Hematopoietic multipotent progenitor cell treated with erythropoietin and hydrocortisone succinate and interleukin-3 and kit ligand, for 8 days (in vitro differentiated cells): ENCODE results near the gene PAM.

Experiments
- DNase-seq: peaks from one replicate; pipeline ENCODE4 v3.0.0-alpha.2; 2015

Gene PAM

DNA sequence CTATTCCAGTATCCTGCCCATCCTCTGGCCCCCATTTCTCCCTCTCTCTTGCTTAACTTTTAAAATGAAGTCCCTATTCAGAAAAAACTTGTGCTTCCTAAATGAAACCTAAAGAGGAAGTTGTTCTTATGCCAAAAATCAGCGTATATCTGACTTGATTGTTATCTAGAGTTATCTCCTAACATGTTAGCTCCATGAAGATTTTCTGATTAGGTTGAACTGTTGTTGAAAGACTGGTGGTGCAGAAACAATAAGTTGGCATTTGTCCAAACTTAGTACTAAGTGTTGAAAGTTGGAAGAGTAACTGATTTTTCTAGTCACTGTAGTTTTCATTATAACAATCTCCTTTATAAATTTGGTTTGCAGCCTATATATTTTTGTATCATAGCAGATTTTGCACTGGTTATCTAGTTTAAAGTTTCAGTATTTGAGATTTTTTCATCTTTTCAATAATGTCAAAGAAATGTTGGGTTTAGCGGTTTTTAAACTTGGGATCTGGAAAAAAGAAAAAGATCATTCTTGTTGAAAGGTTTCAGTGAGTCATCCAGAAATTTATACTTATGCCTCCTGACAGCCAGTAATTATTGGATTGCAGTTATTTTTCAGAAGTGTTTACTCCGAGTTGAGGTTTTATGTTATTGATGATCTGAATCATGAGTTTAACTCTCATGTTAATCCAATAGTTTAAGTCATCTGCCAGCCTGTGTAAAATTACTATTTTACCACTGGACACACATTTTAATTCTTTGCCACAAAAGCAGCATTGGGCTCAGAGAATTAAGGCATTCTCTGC is 60.6 kb downstream of the PAM start:
- DNase-seq, result peak; percentile 8

DNA sequence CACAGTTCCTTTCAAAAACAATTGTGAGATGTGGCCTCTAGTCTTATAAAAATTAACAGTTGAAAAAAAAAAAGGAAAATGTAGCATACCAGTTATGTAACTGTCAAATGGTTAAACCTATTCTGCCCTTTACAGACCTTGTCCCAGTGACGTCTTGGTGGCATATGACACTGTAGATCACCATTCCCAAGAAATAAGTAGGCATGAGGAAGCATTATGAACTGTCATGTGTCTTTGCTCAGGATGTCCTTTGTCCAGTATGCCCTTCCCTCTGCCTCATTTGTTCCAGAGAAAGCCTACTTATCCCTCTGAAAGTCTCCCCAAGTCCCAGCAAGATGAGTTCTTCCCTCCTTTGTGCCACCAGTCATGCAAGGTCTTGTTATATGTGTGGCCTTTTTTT is 63.2 kb downstream of the PAM start:
- no peak for DNase-seq

DNA sequence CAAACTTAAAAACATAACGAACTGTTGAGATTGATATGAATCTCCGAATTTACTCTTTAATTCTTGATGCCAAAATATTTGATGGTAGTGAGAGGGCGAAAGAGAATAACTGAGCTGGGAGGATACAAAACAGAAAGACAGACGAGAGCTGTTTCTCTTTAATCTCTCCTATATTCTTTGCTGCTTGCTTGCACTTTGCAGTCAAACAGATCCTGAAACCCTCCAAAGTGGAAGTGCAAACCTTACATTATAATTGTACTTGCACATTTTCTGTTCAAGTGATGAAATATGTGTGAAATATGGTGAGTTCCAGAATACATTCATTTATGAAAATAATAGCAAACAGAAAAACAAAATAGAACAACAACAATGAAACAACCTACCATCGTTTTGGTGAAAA is 63.8 kb downstream of the PAM start:
- no peak for DNase-seq

DNA sequence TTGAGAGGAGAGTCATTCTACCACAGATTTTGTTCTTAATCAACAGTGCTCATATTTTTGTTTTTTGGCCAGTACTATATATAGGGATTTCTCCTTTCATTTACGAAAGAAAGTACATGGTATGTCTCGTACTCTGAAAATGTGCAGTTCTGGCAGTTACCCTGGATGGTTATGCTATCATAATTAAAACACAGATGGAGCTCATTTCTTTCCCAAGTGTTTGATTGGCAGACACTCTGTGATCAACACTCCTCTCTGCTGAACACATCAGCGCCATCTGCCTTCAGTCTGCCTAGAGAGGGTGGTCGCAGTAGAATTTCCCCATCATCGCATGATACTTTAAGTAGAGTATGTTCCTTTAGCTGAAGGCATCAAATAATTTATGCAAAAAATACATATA is 64.5 kb downstream of the PAM start:
- DNase-seq, result no peak

DNA sequence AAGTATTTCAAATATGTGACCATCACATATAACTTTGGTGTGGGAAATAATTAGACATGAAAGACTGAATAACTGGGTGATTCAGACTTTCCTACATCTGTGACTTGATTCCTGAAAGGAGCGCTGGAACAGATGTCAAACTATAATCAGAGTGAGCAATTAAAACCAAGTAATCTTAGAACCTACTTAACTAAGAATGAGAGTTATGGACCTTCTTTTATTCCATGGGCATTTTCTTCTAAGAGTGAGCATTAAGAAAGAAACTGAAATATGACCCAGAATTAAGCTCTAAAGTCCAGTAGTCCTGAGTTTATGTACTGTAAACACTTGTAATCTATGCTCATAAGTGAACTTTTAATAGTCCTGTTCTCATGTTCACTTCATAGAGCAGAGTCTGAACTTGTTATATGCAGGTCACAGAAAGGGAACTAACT is 68.4 kb downstream of the PAM start:
- DNase-seq, result no peak

DNA sequence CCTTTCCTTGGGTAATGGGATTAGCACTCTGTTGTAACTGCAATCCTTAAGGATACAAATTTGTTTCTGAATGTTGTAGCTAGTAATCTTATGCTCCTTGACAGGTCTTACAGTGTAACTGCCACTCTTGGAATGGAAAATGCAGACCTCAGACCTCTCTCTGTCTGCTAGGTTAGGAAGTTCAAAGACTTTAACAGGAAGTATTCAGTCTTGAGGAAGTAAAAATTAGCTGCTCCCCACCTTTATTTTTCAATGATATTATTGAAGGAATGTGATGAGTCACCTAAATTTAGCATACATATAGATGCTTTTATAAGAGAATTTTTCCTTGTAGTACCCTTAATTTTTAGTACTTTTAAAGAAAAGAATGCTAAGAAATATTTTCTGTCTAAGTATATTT is 71.5 kb downstream of the PAM start:
- DNase-seq, result no peak

DNA sequence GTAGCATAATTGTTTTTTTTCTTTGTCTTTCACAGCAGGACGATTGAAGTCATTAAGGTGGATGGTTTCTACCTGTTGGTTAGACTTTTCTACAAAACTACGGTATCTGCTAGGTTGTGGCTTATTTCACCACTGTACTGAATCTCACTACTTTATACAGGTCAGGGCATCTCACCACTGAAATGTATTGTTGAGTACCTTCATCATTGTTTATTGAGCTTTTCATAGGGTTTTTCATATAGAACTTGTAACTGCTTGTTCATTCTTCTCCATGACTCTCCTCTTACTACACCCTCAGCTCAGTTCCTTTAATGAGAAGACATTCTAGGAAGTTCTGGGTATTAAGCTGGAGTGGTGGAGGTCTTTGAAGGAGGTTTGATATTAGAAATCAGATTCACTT is 75.1 kb downstream of the PAM start:
- no peak for DNase-seq

DNA sequence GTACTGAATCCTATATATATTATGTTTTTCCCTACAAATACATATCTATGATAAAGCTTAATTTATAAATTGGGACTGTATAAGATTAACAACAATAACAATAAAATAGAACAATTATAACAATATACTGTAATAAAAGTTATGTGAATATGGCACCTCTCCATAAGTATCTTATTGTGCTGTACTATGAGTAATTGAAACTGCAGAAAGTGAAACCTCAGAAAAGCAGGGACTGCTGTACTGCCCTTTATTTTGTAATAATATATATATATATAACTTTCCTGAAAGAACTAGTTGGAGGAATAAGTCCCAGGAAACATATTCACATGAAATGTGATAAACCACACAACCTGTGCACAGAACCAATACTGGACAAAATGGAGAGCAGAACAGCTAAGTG is 77.3 kb downstream of the PAM start:
- no peak for DNase-seq

DNA sequence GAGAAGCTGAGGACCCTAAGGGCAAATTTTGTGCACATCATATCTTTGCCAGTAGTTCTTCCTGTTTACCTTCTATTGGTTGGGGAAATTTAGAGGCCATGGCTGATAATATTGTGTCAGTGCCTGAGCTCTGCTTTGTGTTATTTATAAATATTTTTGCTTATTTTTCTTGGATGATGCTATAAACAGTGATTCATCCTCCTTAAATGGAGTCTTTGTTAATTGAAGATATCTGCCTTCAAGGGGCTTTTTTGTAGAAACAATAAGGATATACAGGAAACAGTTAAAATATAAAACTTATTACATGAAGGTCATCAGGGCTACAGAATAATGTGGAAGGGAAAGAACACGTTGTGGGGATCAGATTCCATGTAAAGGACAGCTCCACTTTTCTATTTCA is 78.0 kb downstream of the PAM start:
- no peak for DNase-seq

DNA sequence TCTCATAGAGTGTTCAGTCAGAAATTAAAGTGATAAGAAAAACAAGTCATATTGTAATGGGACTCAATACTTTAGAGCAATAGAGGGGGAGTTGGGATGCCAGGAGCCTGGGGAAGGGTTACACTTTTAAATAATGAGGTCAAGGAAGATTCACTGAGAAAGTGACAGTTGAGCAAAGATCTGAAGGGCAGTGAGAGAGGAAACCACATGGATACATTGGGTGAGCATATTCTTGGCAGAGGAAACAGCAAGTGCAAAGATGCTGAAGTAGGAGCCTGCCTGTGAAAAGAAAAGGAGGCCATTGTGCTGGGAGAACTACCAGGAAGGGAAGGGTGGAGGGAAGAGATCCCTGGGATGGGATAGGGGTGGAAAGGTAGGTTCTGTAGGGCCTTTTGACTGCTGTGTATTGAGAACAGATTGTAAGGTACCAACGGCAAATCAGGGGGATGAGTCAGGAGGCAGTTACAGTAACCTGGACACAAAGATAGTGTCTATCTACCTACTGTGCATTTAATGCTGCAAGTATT is 79.4 kb downstream of the PAM start:
- no peak for DNase-seq

DNA sequence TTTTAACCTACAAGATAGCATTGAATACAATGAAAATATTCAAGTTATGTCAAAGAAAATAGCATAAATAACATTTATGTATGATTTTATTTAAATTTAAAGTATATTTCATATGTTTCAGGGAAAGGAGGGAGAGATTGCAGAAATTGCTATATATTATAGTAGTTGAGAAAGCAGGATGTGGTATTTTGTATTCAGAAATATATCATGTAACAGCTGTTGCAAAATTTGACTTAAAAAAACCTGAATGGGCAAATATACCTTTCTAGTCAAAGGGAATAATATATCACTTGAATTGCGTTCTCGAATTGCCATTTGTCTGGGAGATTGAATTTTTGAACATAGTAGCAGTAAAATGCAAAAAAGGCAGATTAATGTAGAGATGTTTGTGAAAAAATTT is 80.6 kb downstream of the PAM start:
- no peak for DNase-seq

DNA sequence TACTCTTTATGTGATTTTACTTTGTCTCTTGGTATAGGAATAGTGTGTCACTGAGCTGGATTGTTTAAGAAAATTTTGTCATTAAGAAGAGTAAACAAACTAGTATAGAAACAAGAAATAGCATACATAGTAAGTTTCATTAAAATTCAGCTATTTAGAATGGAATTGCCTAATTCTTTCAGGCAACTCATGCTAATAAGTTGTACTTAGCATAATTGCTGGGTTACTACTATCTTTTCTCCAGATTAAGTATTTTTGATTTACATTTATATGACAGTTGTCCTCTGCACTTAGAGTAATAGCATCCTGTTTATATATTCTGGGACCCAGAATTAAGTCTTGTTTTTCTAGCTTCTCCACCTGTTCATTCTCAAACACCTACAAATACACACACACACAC is 85.9 kb downstream of the PAM start:
- no peak for DNase-seq

DNA sequence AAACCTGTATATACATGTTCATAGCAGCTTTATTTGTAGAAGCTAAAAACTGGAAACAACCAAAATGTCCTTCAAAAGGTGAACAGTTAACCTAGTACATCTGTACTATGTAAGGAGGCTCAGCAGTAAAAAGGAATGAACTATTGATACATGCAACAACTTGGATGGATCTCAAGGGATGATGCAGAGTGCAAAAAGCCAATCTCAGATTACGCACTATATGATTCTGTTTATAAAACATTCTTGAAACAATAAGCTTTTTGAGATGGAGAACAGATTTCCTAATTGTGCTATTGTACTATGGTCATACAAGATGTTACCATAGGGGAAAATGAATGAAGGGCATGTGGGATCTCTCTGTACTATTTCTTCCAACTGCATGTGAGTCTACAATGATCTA is 88.9 kb downstream of the PAM start:
- DNase-seq, result no peak

DNA sequence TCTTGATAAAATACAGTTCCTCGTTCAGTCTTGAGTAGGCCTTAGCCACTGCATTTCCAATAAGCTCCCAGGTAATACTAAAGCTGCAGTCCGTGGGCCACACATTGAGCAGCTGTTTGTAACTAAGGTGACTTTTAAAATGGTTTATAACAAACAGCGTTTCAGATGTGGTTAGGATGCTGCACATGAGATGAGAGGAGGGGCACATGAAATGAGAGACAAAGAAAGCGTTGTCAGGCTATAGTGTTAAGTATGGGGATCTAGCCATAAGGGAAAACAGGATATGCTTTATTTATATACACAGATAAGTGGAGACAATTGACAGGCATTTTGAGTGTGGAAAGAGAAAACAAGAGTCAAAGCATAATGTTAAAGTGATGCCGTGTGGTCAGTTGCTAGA is 89.9 kb downstream of the PAM start:
- no peak for DNase-seq

DNA sequence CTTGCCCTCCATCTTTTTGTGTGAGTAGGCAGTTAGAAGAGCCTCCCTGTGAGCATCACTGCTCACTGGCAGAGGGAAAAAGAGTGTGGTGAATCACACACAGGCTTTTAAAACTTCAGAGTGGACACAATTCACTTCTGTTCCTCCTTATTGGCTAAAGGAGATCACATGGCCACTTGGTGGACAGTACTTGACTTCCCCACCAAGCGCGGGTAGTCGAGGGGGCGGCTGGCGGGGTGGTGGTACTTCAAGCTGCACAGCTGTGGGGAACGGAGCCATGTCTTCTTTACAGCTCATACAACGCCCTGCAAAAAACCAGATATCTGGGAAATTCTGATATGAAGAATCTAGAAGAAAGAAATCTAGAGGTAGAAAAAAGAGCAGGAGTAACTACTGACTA is 95.4 kb downstream of the PAM start:
- DNase-seq, result no peak

DNA sequence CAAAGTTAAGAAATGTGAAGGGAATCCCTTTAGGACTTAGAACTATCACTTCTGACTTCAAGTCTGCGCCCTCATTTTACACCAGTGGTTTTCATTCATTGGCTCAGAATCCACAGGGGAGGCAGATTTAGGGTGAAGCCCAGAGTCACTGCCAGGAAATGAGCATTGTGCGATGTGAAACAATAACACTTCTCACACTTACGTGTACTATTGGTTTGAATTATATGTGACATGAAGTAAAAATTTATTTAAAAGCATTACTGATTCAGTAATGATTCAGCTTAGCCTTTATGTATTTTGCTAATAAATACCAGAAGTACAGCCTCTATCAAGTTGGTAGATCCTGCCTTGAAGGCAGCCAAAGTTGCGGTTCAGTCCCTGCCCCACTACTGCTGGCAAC is 98.6 kb downstream of the PAM start:
- DNase-seq, result no peak

DNA sequence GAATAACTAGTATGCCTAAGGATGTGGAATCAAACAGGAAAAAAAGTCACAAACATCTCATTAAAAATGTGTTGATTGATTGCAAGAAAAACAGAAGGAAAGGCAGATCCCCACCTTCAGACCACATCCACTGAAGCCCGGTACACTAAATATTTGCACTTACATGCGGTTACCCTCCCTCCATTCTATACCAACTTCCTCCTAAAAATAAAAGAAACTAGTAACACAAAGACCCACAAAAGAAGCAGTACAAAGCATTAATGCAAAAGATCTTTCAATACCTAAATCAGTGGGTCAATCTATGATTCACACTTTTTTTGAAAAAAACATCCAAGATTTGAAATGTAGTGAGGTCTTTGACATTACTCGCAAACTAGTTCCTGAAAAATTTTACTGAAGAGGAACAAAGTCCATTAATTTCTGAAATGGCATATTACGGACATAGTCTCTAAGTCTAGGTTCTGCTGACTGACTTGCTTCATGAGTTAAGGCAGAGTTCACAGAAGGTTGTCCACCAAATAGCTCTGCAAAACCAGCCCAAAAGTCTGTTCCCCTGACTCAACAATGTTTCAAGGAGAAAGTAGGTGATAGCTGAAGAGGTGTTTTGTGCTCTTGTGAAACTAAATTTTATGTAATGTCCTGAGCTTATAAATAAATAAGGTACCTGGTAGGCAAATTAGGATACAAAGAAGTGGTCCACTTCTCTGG is 100.7 kb downstream of the PAM start:
- DNase-seq, result no peak

DNA sequence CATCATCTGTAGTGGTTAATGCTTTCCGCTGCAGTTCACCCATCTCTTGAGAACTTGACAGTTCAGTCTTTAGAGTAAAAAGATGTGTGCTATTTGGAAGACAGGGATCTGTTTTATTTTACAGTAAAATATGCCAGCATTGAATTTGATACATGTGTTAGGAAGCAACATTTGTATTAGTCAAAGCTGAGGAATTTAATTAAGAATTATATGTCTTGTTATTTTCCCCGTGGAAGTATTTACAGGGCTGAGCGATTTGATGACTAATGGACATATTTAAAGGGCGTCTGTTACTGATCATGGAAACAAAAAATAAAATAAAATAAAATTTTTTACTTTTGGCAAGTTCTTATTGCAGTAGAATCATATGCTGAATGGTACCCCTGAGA is 101.3 kb downstream of the PAM start:
- DNase-seq, result no peak

DNA sequence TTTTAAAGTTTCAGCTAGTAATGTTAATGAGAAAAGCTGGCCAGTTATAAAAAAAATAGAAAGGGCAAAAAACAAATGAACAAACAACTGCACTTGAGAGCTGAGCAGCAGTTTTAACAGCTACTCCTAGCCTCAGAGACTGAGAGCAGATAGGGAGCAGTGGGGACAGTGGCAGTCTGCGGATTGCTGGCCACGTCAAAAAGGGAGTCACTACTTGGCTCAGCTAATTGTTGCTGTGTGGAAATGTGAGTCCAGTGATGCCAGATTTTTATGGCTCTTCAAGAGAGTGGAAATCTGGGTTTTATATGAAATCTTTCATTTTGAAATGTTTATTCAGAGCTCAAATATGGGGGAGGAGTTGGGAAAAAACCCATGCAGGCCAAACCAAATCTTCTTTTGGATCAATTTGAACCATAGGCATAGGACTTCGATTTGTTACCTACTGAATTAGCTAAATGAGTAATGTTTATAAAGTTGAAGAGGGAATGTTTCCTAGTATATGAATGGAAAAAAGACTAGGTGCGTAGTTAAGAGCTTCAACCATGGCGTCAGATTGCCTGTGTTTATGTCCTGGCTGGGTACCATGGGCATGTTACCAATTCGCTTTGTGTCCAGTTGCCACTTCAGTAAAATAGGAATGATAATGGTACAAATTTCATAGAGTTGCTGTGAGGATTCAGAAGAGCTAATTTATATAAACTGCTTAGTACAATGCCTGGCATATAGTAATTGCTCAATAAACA is 102.1 kb downstream of the PAM start:
- no peak for DNase-seq

DNA sequence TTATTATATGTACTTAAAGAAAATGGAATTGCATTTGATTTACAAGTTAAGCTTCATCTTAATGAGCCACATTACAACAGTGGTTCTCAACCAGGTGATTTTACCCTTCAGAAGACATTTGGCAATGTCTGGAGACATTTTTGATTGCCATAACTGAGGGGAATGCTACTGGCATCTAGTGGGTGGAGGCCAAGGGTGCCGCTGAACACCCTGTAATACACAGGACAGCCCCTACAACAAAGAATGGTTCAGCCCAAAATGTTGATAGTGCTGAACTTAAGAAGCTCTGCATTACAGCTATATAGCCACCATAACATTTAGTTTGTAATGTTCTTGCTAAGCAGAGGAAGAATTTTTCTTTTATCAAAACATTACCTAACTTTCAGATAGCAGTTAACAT is 103.1 kb downstream of the PAM start:
- DNase-seq, result peak; percentile 8

DNA sequence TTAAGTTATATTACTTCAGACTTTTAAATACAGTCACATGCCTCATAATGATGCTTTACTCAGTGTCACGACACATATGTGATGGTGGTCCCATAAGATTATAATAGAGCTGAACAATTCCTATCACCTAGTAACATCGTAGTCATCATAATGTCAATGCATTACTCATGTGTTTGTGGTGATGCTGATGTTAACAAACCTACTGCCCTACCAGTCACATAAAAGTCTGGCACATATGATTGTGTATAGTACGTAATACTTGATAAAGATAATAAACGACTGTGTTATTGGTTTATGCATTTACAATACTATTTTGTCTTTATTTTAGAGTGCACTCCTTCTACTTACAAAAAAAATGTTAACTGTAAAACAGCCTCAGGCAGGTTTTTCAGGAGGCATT is 103.7 kb downstream of the PAM start:
- no peak for DNase-seq

DNA sequence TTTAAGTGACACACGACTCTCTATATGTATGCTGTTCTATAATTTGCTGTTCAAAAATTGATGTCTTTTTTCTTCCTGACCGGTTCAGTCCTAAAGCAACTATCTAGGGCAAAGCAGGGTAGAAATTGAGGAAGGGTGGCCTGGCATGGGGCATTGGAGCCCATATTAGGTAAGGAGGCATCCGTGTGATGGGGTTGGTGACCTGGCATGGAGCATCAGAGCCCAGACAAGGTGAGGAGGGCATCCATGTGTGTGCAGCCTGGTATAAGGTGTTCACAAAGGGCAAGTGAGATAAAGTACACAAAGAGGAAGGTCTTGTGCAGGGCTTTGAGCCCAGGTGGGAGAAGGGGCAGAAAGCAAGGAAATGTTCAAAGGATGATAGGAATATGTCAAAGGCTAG is 104.9 kb downstream of the PAM start:
- no peak for DNase-seq

DNA sequence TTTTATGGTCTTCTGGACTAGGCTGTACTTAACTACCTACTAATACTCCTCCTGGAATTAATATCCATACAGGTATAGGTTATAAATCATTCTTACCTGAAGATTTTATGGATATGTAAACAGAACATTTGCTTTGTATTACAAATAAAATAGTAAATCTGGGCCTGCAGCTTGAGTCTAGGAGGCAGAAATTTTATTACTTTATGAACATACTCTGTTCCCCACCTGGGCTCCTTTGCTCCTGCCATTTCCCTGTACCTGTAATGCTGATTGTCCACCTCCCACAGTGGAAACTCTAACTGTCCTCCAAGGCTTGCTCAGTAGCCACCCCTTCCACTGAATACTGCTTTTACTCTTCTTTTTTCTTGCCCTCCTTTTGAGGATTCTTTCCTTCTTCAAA is 108.0 kb downstream of the PAM start:
- no peak for DNase-seq
